GM23248 (cell line): ENCODE measurements around the gene DDX10.

ENCODE experiments used
- EZH2 ChIP-seq: fragments of 200-600 bp; sonication (generic); IDR thresholded peaks from 2 replicates; pipeline ENCODE4 v1.6.1; 2018; ENCODE audit warnings: antibody characterized with exemption, mild to moderate bottlenecking; ENCODE audit not compliant: insufficient read depth, poor library complexity, severe bottlenecking
- EZH2phosphoT487 ChIP-seq: fragments of 200-600 bp; sonication (generic); IDR thresholded peaks from 2 replicates; pipeline ENCODE4 v1.6.1; 2018; ENCODE audit warnings: antibody characterized with exemption, moderate library complexity, mild to moderate bottlenecking, low read depth; ENCODE audit not compliant: insufficient read depth

DNA sequence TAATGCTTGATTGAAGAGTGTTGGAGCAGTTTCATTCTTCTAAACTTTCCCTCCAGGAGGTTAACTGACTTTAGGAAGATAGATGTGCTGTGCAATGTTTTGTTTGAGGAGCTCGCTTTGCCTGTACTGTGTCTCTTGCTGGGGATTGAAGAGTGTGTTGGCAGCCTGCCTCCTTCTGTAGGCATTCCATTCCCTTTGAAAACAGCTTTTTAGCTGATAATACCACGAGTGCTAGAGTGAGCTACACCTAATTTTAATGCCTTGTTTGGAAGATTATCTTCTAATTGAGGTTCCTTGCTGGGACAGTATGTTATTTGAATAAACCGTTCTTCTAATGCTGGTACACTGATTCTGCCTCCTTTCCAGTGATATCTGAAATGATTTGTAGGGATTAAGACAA lies 7.2 kb downstream of the DDX10 start:
- TF ChIP-seq EZH2 (no peak), EZH2phosphoT487 (no peak)
